ENCODE measurements around the gene PFKFB4. TPM values are rescaled to one million over a fixed set of nuclear protein-coding genes. Genes with fewer than 3 reads are reported as not detected.
A peak's percentile ranks its signal among the peaks of the same experiment; 100 is the strongest.

Gene PFKFB4
- total and polyA plus RNA-seq, 9 of the 15 experiments (the other 6 are each of a cell fraction or from before 2014, with no cell fraction given), result 0.92 to 56.3 (median 13.5) TPM

- peak; percentile 57; the same call in 1 of the 2 replicates for TF ChIP-seq FOXP4 (CRISPR knock-in tag; IDR thresholded peaks at IDR 0.05; ENCODE audit: borderline replicate concordance)
- peak; percentile 67; the same call in 1 of the 2 replicates for TF ChIP-seq FOXP1 (CRISPR knock-in tag; IDR thresholded peaks at IDR 0.05)
- TF ChIP-seq ZFX (CRISPR knock-in tag; IDR thresholded peaks at IDR 0.05), result peak; percentile 57
- TF ChIP-seq SAFB (IDR thresholded peaks at IDR 0.05; ENCODE audit: borderline replicate concordance, low read depth, low read length), result peak; percentile 39; the same call in 1 of the 2 replicates
- no peak for TF ChIP-seq RREB1 (CRISPR knock-in tag; IDR thresholded peaks at IDR 0.05)
Observed at GRCh38 chr3:48556796-48557626, at the start of gene PFKFB4 (continued).

Data from K562 (cell line).